HG03378 (cell line): ENCODE results near the gene CELA3A.
"Not testable (repeated sequence)": the region's sequence is repeated elsewhere in the genome, so short reads cannot be mapped to it uniquely, and the experiment has no call there.

Experiments
- ATAC-seq: cut with Tn5 transposase; IDR thresholded peaks from one replicate; pipeline ENCODE4 v1.9.1; 2021; ENCODE audit warnings: mild to moderate bottlenecking, moderate library complexity; ENCODE audit not compliant: unreplicated experiment

Gene CELA3A

GRCh38 chr1:21980515-21981220 is 20.8 kb upstream of the CELA3A start:
- not testable (repeated sequence) for ATAC-seq

DNA sequence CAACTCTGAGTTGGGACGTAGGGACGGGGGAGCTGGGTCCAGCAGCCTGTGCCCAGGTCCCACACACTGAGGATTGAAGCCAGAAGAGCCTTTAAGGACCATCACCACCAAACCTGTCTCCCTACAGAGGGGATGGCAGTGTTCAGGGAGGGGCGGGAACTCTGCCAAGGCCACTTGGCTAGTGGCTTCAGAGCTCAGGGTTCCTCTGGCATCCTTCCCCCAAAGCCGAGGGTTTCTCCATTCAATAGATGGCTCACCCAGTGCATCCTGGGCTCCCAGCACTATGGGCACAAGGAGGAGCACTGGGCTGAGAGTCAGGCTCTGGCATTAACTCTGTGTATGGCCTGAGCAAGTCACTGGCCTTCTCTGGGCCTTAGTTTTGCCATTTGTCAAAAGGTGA is 20.2 kb upstream of the CELA3A start:
- not testable (repeated sequence) for ATAC-seq

DNA sequence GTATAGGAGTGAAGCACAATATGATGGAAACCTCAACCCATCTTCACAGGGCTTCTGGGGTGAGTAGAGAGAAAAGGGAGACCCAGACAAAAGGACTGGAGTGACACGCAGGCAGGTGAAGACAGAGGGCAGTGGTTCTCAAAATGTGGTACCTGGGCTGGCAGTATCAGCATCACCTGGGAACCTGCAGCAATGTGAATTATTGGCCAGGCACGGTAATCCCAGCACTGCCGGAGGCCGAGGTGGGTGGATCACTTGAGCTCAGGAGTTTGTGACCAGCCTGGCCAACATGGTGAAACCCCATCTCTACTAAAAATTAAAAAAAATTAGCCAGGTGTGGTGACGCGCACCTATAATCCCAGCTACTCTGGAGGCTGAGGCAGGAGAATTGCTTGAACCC is 19.3 kb upstream of the CELA3A start:
- ATAC-seq: not testable (repeated sequence)

- not testable (repeated sequence) for ATAC-seq
Observed at GRCh38 chr1:21983539-21983938, 17.9 kb upstream of the CELA3A start.

GRCh38 chr1:21985893-21986292 is 15.6 kb upstream of the CELA3A start:
- not testable (repeated sequence) for ATAC-seq

- ATAC-seq: not testable (repeated sequence)
Observed at GRCh38 chr1:21986386-21986785, 15.1 kb upstream of the CELA3A start.

- not testable (repeated sequence) for ATAC-seq
Observed at GRCh38 chr1:21989672-21990393, 11.6 kb upstream of the CELA3A start.

DNA sequence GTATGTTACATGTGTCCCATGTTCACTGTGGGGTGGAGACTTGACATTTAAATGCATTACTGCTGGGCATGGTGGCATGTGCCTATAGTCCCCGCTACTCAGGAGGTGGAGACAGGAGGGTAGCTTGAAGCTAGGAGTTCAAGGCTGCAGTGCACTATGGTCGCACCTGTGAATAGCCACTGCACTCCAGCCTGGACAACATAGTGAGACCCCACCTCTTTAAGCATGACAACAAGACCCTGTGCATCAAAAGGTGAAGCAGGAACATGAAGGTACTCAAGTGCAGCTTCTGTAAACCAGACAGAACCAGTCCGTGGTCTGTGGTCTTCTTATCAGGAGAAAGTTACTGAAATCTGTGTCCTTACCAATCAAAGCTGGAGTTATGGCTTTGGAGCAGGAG is 9.3 kb upstream of the CELA3A start:
- ATAC-seq: not testable (repeated sequence)

GRCh38 chr1:21994716-21995115 is 6.7 kb upstream of the CELA3A start:
- ATAC-seq: not testable (repeated sequence)

GRCh38 chr1:21996663-21996970 is 4.8 kb upstream of the CELA3A start:
- ATAC-seq: not testable (repeated sequence)

DNA sequence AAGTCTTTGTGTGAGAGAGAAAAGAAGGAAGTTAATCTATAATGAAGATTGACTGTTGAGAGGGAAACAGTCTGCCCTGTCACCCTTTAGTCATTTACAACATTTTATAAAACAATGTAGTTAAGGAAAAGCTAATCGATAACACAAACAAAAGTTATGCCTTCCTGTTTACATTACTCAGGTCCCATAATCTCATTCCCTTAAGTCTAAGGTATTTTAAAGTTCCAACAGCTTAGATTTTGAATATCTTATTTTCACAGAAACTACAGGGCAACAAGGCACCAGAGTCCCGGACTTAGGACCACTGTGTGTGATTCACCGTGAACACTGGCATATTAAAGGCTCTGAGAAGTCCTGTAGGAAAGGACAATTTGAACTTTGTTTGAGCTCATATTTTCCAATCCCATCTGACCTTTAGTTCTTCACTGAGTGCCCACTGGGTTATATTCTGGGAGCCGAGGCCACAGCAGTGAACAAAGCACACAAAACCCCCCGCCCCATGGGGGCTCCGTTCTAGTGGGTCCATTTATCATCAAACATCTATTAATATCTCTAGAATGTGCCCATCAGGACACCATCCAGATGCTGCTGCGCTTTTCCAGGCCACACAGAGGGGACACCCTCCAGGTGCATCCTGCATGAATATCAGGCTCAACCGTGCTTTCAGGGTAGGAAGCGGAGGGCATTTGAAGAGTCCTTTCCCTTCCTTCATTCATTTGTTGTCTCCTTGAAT is 3.4 kb upstream of the CELA3A start:
- not testable (repeated sequence) for ATAC-seq

DNA sequence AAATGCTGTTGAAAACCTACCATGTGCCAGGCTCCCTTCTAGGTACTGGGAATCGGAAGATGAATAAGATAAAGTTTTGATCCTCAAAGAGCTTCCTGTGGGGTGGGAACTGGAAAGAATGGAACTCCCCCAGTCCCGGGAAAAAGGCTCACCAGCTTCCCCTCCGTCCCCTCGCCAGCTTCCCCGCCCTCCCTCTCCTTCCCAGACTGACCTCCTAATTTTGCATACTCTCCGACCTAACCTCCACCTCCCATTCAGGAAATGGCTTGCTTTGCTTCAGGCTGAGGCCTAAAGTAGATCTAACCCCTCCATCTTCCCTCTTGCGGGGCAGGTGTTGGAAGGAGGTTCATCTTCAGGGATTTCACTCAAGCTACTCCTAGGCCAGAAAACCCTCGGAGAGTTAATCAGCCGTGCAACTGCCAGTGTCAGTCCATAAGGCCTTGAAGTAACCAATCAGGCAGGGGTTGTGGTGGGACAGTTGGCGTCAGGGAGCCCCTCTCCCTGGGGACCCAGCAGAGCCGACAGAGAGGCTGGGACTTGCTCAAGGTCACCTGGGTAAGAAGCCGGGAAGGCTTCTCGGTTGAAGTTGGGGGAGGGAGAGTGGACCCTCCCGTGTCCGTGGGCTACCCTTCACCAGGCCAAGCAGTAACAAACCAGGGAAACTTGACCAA is 2.7 kb upstream of the CELA3A start:
- not testable (repeated sequence) for ATAC-seq

- not testable (repeated sequence) for ATAC-seq
Observed at GRCh38 chr1:21999645-22000044, 1.8 kb upstream of the CELA3A start.

DNA sequence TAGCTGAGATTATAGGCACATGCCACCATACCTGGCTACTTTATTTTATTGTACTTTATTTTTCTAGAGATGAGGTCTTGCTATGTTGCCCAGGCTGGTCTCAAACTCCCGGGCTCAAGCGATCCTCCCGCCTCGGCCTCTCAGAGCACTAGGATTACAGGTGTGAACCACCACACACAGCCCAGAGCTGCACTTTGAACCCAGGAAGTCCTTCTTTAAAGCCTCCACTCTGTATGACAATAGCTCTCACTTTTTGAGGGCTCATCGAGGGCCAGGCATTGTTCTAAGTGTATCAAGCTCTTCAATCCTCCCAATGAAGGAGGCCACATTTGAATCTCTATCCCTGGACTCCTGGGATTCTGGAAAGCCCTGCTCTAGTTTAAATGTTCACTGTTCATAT is 1.0 kb downstream of the CELA3A start:
- ATAC-seq: not testable (repeated sequence)

DNA sequence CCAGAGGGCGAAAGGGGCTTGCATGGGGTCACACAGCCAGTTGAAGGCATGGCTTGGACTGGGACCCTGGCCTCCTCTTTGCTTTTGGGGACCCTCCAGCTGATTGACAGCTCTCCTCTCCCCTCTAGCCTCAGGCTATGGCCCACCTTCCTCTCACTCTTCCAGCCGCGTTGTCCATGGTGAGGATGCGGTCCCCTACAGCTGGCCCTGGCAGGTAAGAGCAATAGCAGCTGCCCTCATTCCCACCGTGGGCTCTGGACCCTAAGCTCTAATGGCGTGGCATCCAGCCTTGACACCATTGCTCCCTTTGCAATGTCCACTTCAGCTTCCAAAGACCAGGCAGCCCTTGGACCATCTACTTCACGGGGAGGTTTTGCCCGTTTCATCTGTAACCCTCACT is 1.4 kb downstream of the CELA3A start:
- ATAC-seq: not testable (repeated sequence)

DNA sequence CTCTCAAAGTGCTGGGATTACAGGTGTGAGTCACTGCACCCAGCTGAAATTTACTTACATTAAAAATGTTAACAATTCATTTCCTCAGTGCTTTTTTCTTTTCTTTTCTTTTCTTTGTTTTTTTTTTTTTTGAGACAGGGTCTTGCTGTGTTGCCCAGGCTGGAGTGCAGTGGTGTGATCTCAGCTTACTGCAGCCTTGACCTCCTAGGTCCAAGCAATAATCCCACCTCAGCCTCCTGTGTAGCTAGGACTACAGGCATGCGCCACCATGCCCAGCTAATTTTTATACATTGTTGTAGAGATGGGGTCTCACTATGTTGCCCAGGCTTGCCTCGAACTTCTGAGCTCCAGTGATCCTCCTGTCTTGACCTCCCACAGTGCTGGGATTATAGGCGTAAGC is 2.5 kb downstream of the CELA3A start:
- not testable (repeated sequence) for ATAC-seq

- ATAC-seq: not testable (repeated sequence)
Observed at GRCh38 chr1:22005261-22006149, 4.0 kb downstream of the CELA3A start.

- not testable (repeated sequence) for ATAC-seq
Observed at GRCh38 chr1:22006736-22007135, 5.3 kb downstream of the CELA3A start.

DNA sequence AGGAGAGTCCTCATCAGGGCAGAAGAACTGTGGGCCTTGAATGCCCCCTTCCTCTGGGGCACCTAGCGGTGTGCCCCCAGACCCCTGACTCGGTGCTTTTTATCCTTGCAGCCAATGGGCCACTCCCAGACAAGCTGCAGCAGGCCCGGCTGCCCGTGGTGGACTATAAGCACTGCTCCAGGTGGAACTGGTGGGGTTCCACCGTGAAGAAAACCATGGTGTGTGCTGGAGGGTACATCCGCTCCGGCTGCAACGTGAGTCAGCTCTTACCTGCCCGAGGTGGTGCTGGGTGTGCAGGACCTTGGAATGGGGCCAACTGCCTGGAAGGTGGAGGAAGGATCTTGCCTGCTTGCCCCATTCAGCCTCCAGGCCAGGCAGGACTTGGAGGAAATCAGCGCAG is 5.8 kb downstream of the CELA3A start:
- not testable (repeated sequence) for ATAC-seq

- not testable (repeated sequence) for ATAC-seq
Observed at GRCh38 chr1:22009566-22009965, 8.1 kb downstream of the CELA3A start.
